Endothelial cell of umbilical vein (primary cell): ENCODE measurements around the gene BTBD2. TPM values are rescaled to one million over a fixed set of nuclear protein-coding genes. Genes with fewer than 3 reads are reported as not detected.

Source experiments
- BruUV-seq: library from RNA; stranded (reverse); fragments of 400-500 nt; replicated peaks from 2 replicates; lab custom pipeline; 2021; lab: Mats Ljungman, UMichigan
- CTCF ChIA-PET: fragments of 300-600, 350-600 bp; sonication (Branson Sonifier 250); formaldehyde crosslinking; loops from one replicate; lab custom pipeline; 2021; ENCODE audit warnings: antibody characterized with exemption, inconsistent platforms; lab: Charles Lee
- POLR2A ChIA-PET: fragments of 300-600, 350-600 bp; sonication (Branson Sonifier 250); formaldehyde crosslinking; loops from one replicate; lab custom pipeline; 2021; ENCODE audit warnings: antibody characterized with exemption, inconsistent platforms; lab: Charles Lee
- DNase-seq: peaks from one replicate; pipeline ENCODE4 v3.0.0-alpha.2; 2011; ENCODE audit warnings: low read depth, low spot score
- FAIRE-seq: peaks from 2 replicates; lab custom pipeline; 2011; peaks lifted over from hg19 to GRCh38; lab: Jason Lieb, UNC
- H2AFZ ChIP-seq: 2 replicates; pipeline ENCODE4 v1.6.0; 2012; ENCODE audit warnings: low read depth, low read length, control low read depth, inconsistent platforms
- H3K27ac ChIP-seq: 2 replicates; pipeline ENCODE4 v1.5.1; 2011; ENCODE audit warnings: low read depth, mild to moderate bottlenecking, control low read depth, low read length, moderate library complexity; ENCODE audit not compliant: insufficient read depth
- H3K27me3 ChIP-seq, 2 experiments: 2 replicates each; pipeline versions ENCODE4 v1.6.0 to v1.6.1; 2011; ENCODE audit warnings: low read length in 2 of 2, mixed read lengths in 1 of 2; ENCODE audit not compliant: control insufficient read depth in 2 of 2, insufficient read depth in 2 of 2
- H3K36me3 ChIP-seq, 2 experiments: 2 replicates in 1 of 2; 3 replicates in 1 of 2; pipeline ENCODE4 v1.5.1; 2011; ENCODE audit warnings: low read length in 2 of 2, mild to moderate bottlenecking in 1 of 2, moderate library complexity in 1 of 2; ENCODE audit not compliant: control insufficient read depth in 2 of 2, insufficient read depth in 2 of 2; ENCODE audit errors: extremely low read depth in 1 of 2
- H3K4me1 ChIP-seq: 3 replicates; pipeline ENCODE4 v1.5.1; 2011; ENCODE audit warnings: mild to moderate bottlenecking, low read length; ENCODE audit not compliant: control insufficient read depth, insufficient read depth; ENCODE audit errors: extremely low read depth
- H3K4me2 ChIP-seq: 2 replicates; pipeline ENCODE4 v1.6.1; 2011; ENCODE audit warnings: low read length, control low read depth, mixed read lengths; ENCODE audit not compliant: insufficient read depth
- H3K4me3 ChIP-seq, 3 experiments: fragments of 200-600 bp in 1 of 3; sonication (generic), shearing (Covaris generic) in 1 of 3; replicated peaks in 1 of 3; 2 replicates each; pipeline ENCODE4 v1.5.1; 2011 to 2016; ENCODE audit warnings: control low read depth in 3 of 3, low read length in 3 of 3, mild to moderate bottlenecking in 2 of 3, inconsistent platforms in 1 of 3, low read depth in 1 of 3, moderate library complexity in 1 of 3; ENCODE audit not compliant: insufficient read depth in 1 of 3
- H3K79me2 ChIP-seq: 2 replicates; pipeline ENCODE4 v1.6.0; 2012; ENCODE audit warnings: low read length, inconsistent platforms; ENCODE audit not compliant: control insufficient read depth, insufficient read depth
- H3K9ac ChIP-seq: replicated peaks from 2 replicates; pipeline ENCODE3; 2011; ENCODE audit warnings: low read length, control low read depth; ENCODE audit not compliant: insufficient read depth; ENCODE audit errors: extremely low read depth
- H3K9me1 ChIP-seq: replicated peaks from 3 replicates; pipeline ENCODE4 v1.6.0; 2011; ENCODE audit warnings: mild to moderate bottlenecking, low read length; ENCODE audit not compliant: control insufficient read depth, insufficient read depth; ENCODE audit errors: extremely low read depth
- H3K9me3 ChIP-seq: replicated peaks from 2 replicates; pipeline ENCODE4 v1.5.1; 2012; ENCODE audit warnings: low read length, inconsistent platforms; ENCODE audit not compliant: control insufficient read depth, insufficient read depth
- H4K20me1 ChIP-seq: replicated peaks from 2 replicates; pipeline ENCODE3; 2011; ENCODE audit warnings: mild to moderate bottlenecking, low read length; ENCODE audit not compliant: control insufficient read depth, insufficient read depth; ENCODE audit errors: extremely low read depth
- EZH2 ChIP-seq: IDR thresholded peaks from 2 replicates; pipeline ENCODE4 v1.6.1; 2012; ENCODE audit warnings: borderline replicate concordance, low read depth, mild to moderate bottlenecking, moderate library complexity, low read length, inconsistent platforms; ENCODE audit not compliant: severe bottlenecking
- FOS ChIP-seq: IDR thresholded peaks from 2 replicates; pipeline ENCODE4 v1.6.1; 2011; ENCODE audit warnings: mild to moderate bottlenecking, low read length, moderate library complexity, borderline replicate concordance; ENCODE audit not compliant: insufficient read depth
- JUN ChIP-seq: IDR thresholded peaks from 2 replicates; pipeline ENCODE4 v1.6.1; 2011; ENCODE audit warnings: borderline replicate concordance, low read depth; ENCODE audit not compliant: insufficient read length, insufficient read depth
- MYC ChIP-seq: IDR thresholded peaks from one replicate; pipeline ENCODE4 v1.6.1; 2011; ENCODE audit warnings: mild to moderate bottlenecking, low read depth, low read length
- POLR2A ChIP-seq: IDR thresholded peaks from 2 replicates; pipeline ENCODE4 v1.6.1; 2012; ENCODE audit warnings: low read depth, mild to moderate bottlenecking, control low read depth, low read length
- dilution Hi-C: fragments of 300-500 bp; cut with MboI; formaldehyde crosslinking; loops from one replicate; pipeline ENCODE4 v1.15.0; 2019; ENCODE audit warnings: low sequenced_read_pairs; ENCODE audit not compliant: extremely low pct_ligation_motif_present
- intact Hi-C: fragments of 100-400 bp; cut with micrococcal nuclease; formaldehyde crosslinking; loops from one replicate; pipeline ENCODE4 v1.10.0; 2022
- polyA plus RNA-seq, 4 experiments: library from polyadenylated mRNA; depleted of rRNA in 3 of 4; stranded (reverse) in 3 of 4; unstranded in 1 of 4; fragments of >200 nt; gene quantifications; 2 replicates each; pipeline versions ENCODE4 v1.2.1 to v1.2.3, GENCODE V29; 2011 to 2012; ENCODE audit warnings: missing spikeins in 1 of 4
- total RNA-seq: library from RNA; stranded (reverse); gene quantifications from 2 replicates; pipeline ENCODE4 v1.2.3, GENCODE V29; 2021
- TF ChIP-seq, protein P1 (sequence below), 2 donors: IDR thresholded peaks; 1 replicate in 1 of 2; 2 replicates in 1 of 2; pipeline ENCODE4 v1.5.1; 2011; ENCODE audit warnings: low read length in 2 of 2, mild to moderate bottlenecking in 2 of 2, moderate library complexity in 2 of 2, control low read depth in 1 of 2, inconsistent platforms in 1 of 2, low read depth in 1 of 2; ENCODE audit not compliant: insufficient read depth in 1 of 2; ENCODE audit errors: extremely low read depth in 1 of 2

Gene BTBD2
- total and polyA plus RNA-seq, 2 donors (not counting 3 experiments of a cell fraction or from before 2014, with no cell fraction given), result 59.2 to 78.2 TPM

DNA sequence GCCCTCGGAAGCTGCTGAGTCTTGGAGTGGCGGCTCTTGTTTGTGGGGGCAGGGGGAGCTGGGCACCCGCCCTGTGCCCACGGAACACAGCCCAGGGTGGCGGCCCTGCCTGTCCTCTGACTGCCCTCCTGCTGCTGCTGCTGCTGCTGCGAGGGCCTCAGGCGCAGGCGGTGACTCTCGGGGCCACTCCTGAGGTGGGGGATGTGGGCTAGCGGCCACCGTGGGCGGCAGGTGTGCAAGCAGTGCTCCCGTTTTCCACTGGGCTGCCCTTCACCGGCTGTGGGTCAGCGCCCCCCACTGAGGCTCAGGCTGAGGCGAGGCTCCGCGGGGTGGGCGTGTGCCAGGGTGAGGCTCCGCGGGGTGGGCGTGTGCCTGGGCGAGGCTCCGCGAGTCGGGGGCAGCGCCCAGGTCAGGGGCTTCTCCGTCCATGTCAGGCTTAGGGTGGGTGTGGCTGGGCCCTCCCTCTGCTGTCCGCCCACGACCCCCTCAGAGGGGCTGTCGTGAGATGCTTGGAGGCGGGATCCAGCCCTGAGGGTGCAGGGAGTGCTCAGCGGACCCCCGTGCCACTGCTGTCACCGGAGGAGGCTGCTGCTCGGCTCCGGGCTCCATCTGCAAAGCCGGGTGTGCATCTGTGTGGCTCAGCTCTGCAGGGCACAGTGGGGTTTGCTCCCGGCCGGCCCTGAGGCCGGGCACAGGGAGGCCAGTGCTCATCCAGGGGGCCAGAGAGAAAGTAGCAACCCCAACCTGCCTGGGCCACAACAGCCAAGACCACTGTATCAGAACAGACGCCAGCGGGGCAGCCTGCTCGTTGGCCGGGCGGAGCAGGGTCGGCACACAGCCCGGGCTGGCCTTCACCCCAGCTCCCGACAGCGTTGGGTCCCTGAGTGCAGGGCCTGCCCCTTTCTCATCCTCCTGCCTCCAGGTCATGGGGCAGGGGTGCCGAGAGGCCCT is 60.1 kb downstream of the BTBD2 start:
- H4K20me1 ChIP-seq, result no peaks in the 10 kb centered on the region
- POLR2A ChIA-PET, result no interaction called here
- peaks cover 0 to 9% of the 10 kb centered on the region in 2 experiments for H3K36me3 ChIP-seq
- DNase-seq (no peak), FAIRE-seq (no peak)
- H3K27me3 ChIP-seq, result no peaks in the 10 kb centered on the region
- H3K9ac ChIP-seq, result no peak overlapping the region
- intact Hi-C loops, result no loop called here
- no peak overlapping the region for H2AFZ ChIP-seq
- no peak overlapping the region for H3K27ac ChIP-seq
- H3K79me2 ChIP-seq, result peaks cover 67% of the 10 kb centered on the region
- H3K9me1 ChIP-seq, result no peaks in the 10 kb centered on the region
- H3K9me3 ChIP-seq, result no peaks in the 10 kb centered on the region
- no TSS peak for BruUV-seq
- no peak overlapping the region for H3K4me3 ChIP-seq
- no peak for TF ChIP-seq POLR2A
- TF ChIP-seq EZH2, result no peak
- TF ChIP-seq, protein P1, sequence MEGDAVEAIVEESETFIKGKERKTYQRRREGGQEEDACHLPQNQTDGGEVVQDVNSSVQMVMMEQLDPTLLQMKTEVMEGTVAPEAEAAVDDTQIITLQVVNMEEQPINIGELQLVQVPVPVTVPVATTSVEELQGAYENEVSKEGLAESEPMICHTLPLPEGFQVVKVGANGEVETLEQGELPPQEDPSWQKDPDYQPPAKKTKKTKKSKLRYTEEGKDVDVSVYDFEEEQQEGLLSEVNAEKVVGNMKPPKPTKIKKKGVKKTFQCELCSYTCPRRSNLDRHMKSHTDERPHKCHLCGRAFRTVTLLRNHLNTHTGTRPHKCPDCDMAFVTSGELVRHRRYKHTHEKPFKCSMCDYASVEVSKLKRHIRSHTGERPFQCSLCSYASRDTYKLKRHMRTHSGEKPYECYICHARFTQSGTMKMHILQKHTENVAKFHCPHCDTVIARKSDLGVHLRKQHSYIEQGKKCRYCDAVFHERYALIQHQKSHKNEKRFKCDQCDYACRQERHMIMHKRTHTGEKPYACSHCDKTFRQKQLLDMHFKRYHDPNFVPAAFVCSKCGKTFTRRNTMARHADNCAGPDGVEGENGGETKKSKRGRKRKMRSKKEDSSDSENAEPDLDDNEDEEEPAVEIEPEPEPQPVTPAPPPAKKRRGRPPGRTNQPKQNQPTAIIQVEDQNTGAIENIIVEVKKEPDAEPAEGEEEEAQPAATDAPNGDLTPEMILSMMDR (IDR thresholded peaks at IDR 0.05; ENCODE audit: extremely low read depth in 1 of 2, insufficient read depth in 1 of 2, low read depth in 1 of 2, low read length in 2 of 2), result no peak
- TF ChIP-seq MYC, result no peak
- no peak for TF ChIP-seq JUN
- TF ChIP-seq FOS, result no peak
- no peak overlapping the region for H3K4me2 ChIP-seq
- H3K4me1 ChIP-seq, result no peaks in the 10 kb centered on the region
- CTCF ChIA-PET, result no interaction called here
- dilution Hi-C loops, result no loop called here
